HPDE6-E6E7 (cell line): Measurements from ENCODE around the gene GPX5.
A peak's percentile ranks its signal among the peaks of the same experiment; 100 is the strongest.
"Not testable (repeated sequence)": the region's sequence is repeated elsewhere in the genome, so short reads cannot be mapped to it uniquely, and the experiment has no call there.

Experiments used
- DNase-seq: peaks from one replicate; pipeline ENCODE4 v3.0.0; 2011; ENCODE audit warnings: missing footprints; ENCODE audit errors: extremely low spot score

The GPX5 gene

GRCh38 chr6:28512387-28512786, 13.3 kb upstream of the GPX5 start:
- not testable (repeated sequence) for DNase-seq

DNA sequence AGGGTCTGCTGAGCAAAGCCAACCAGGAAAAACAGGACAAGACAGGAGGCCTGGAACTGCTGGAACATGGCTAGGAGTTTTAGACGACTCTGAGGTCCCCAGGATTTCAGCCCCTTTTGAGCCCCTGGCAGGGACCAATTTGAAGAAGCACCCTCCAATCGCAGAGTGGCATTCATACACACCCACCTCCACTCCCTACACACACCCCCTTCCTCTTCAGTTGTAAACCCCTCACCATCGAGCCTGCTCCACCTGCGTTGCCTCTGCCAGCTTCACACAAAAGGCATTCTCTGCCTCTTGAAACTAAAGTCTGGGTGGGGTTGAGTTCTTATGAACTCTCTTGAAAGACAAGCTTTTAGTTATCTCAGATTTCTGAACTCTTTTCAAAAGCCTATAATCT, 10.0 kb upstream of the GPX5 start, which contains the start of gene GPX6:
GPX6 (minus strand) TSS at position 118 of the 400 bp plus-strand sequence; CDS start at position 68, 50 bp downstream.
- DNase-seq: no peak

DNA sequence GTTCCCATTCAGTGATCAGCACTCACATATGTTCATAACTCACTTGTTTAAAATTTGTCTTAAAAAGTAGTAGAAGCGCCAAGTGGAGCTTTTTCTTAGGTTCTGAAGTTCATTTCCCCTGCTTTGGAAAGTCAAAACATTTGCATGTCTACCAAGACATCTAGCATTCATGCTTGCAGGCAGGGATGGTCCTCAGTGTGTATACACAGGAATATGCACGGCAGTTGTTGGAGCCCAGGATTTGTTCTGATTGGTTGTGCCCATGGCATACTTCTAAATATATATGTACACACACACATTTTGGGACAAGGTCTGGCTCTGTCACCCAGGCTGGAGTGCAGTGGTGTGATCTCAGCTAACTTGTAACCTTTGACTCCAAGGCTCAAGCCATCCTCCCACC, 7.7 kb upstream of the GPX5 start:
- no peak for DNase-seq

DNA sequence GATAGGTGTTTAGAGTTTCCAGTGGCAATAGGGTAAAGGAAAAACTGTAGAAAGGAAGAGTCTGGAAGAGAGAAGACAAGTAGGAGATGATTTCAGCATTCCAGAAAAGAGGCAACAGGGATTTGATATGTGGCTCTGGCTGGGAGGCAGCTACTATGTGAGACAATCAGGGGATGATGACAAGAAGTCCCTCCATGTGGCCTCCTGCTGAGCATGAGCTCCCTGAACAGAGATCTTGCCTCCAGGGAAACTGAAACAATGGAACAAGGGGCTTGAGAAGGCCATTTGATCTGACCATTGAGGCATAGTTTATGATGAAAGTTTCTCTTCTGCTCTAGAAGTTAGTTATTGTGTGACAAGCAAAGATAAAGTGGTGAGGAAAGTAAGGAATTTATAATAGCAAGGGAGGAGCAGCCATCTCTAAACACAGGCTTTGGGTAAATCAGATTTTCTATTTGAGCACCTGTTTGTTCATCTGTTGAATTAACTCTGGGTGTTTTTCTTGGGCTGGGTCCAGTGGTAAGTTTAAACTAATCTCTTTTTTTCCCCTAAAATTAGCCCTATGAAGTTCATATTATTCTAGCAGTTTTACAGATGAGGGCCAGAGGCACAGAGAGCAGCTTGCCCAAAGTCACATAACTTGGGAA, 3.0 kb upstream of the GPX5 start:
- no peak for DNase-seq

DNA sequence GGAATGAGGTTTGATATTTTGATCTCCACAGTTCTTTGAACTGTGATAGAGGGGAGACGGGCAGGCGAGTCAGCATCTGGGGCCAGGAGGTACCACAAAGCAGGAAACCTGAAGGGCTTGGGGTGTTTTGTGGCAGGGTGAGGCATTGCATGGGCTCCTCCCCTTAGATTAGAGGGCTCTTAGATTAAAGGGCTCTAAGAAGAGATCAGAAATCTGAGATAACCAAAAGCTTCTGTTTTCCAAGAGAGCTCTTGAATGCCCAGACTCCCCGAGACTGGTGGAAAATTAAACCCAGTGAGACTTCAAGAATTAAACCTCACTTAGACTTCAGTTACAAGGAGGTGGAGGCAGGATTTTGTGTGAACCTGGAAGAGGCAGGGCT, 2.4 kb upstream of the GPX5 start:
- no peak for DNase-seq

- no peak for DNase-seq
These were observed 5.1 kb downstream of the GPX5 start for GRCh38 chr6:28530777-28531176.

DNA sequence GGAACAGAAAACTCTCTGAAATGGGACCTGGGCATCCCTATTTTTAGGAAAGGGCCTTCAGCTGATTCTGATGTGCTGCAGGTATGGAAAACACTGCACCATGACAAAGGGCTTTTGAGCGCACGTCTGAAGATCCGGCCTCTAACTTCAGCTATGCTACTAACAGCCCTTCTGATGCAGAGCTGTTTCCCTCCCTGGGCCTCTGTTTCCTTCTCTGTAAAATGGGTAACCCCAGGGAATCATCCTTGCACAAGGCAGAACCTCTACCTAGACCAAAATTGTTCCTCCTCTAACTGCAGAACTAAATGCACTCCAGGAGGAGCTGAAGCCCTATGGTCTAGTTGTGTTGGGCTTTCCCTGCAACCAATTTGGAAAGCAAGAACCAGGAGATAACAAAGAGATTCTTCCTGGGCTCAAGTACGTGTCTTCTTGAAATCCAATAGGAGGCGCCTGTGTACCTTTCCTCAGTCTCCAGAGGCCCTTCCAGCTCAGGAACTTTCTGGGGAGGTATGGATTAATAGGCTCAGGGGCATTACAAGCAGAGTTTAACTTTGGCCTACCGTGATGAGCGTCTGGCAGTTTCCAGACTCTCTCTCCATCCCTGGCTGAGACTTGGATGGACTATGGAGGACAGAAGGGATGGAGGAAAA, 5.9 kb downstream of the GPX5 start:
- DNase-seq: no peak

GRCh38 chr6:28534306-28534705, 8.6 kb downstream of the GPX5 start:
- DNase-seq: no peak

DNA sequence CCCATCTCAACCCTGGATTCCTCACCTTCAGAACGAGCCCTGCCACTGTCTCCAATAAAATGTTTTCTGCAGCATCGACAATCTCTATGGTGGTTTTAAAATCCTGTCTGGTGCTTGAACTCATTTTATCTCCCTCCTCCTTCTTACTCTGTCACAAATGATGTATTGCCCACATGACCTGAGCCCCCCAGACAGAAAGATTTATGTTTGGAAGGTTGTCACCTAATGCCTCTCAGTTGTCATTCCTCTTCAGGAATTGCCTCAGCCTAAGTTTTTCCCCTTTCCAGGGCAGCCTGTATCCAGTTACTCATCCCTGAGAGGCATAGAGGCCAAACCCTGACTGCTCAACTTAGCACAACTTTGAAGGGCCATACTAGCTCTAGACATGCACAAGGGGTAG, 9.2 kb downstream of the GPX5 start:
- DNase-seq: no peak

DNA sequence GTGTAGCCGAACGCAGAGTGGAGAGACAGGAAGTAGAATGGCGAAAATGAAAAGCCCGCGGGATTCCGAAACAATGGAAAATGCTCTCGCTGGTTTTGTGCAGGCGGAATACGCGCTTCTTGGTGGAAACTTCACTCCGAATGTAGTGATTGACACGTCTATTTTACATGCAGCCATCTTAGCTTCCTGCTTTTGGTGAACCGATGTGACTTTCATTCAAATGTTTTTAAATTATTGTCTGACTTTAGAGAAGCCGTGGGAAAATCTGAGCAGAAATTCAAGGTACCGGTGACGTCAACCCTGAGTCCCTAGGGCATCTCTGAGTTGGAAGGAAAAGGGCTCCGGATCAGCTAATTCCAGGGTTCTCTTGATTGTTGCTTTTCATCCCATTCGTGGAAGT, 11.4 kb downstream of the GPX5 start:
- no peak for DNase-seq

- DNase-seq: peak; percentile 56
These were observed 11.9 kb downstream of the GPX5 start for GRCh38 chr6:28537509-28538140.

DNA sequence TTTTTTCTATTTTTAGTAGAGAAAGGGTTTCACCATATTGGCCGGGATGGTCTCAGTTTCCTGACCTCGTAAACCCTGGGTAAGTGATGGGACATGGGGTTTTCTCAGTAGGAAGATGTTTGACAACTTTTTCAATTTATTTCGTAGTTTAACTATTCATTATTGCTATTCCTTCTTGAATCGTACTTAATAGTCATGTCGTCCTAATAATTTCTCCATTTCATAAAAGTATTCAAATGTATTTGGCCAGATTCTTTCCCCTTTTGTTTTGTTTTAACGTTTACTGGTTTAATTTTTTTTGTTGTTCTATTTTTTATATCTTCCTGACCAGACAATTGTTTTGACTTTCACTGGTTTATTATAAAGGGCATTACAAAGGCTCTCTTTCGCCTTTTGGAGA, 16.3 kb downstream of the GPX5 start:
- DNase-seq: no peak

- DNase-seq: peak; percentile 77
These were observed 17.0 kb downstream of the GPX5 start for GRCh38 chr6:28542440-28543296.

- DNase-seq: no peak
These were observed 18.2 kb downstream of the GPX5 start for GRCh38 chr6:28543651-28544610.

DNA sequence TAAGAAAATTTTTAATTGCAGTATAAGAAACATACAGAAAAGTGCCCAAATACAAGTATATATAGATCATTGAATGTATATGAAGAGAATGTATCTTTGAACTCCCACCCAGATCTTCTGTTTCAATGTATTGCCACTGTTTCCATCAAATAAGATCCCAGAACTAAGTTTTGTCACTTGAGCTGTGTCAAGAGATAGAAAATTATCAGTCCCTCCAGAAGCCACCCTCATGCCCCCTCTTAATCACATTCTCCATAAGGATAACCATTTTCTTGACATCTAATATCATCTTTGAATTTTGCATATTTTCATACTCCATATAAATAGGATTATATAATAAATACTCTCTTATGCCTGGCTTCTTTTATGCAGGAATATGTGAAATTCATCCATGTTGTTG, 20.3 kb downstream of the GPX5 start:
- DNase-seq: no peak

GRCh38 chr6:28547003-28547402, 21.3 kb downstream of the GPX5 start:
- DNase-seq: not testable (repeated sequence)

- DNase-seq: no peak
These were observed 26.4 kb downstream of the GPX5 start for GRCh38 chr6:28551891-28552666.

GRCh38 chr6:28553384-28553985, 27.8 kb downstream of the GPX5 start:
- DNase-seq: no peak

DNA sequence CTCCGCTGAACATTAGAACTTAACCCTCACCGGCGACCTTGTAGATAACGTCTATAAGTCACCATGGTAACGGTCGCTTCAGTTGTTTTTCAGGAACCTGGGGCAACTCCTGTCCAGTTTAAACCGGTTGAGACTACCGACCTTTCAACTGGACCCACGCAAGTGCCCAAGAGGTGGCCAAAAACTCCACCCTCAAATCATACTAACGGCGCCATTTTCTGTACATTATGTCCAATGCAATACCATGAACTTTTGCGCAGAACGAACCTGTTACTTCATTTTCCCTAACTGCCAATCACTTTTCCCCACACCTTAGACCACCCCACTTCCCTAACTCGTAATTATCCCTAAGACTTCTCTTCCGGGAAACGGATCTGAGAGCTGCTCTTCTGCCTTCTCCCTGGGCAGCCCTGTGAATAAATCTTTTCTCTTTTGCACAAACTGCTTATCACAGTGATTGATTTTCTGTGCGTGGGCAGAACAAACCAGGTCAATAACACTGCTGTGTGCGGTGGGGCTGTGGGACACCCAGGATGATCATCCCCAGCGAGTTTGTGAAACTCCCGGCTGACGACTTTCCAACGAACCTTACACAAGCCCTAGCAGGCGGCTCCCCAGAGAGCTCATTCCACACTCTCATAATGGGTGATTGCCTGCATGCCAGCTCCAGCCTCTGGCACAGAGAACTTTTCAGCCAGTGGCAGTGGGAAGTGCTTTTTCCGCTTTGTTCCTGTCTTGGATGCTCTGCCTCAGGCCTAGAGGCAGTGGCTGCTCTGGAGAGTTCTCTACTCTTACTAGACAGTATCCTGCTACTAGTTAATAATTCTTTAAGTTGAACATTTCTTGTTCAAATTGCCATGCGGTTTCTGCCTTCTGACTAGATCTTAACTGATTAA, 28.6 kb downstream of the GPX5 start:
- no peak for DNase-seq
